Measurements from ENCODE around the gene MAPK8IP1. TPM values are rescaled to one million over a fixed set of nuclear protein-coding genes. Genes with fewer than 3 reads are reported as not detected.
A peak's percentile ranks its signal among the peaks of the same experiment; 100 is the strongest.
"Not testable (repeated sequence)": the region's sequence is repeated elsewhere in the genome, so short reads cannot be mapped to it uniquely, and the experiment has no call there.

MAPK8IP1 gene
- polyA plus RNA-seq (2011; rRNA removed) = 2.6 and 2.7 TPM in 2 replicates
- polyA plus RNA-seq (2012; cell fraction: cytosol; rRNA removed) = 4.6 and 6.8 TPM in 2 replicates
- polyA plus RNA-seq (2012; cell fraction: nucleus; rRNA removed) = 7.0 and 12.5 TPM in 2 replicates
- 5.4 to 5.8 TPM (median 5.7 TPM) in 3 replicates for polyA plus RNA-seq (2017; fragmentation: RNase III; extraction: RNeasy Plus Mini Kit Qiagen cat#74134 plus additional on column Dnase treatment)
- 5.4 and 6.4 TPM in 2 replicates for polyA minus RNA-seq (2011; rRNA and poly(A)+ RNA removed)

- POLR2A ChIA-PET = no interaction called here
- WGBS (ENCODE audit: missing lambda C conversion rate) = 41% methylated on average over 7 of the region's 73 CpGs
- H3K4me3 ChIP-seq = peak within 1 kb of the TSS; percentile 59
- peaks cover 18% of the 10 kb centered on the region for H3K4me1 ChIP-seq
- ATAC-seq (peak; percentile 60 to 75), FAIRE-seq (no peak), DNase-seq (ENCODE audit: low read depth in 1 of 2, low spot score in 1 of 2) (peak in 1 of 2 experiments; percentile 27)
- H3K27ac ChIP-seq = peak within 1 kb of the TSS in 1 of 2 experiments; percentile 52; a peak in 2 of 6 replicates
- TF ChIP-seq MYC (IDR thresholded peaks at IDR 0.05; ENCODE audit: borderline replicate concordance, low read length) (no peak), REST (IDR thresholded peaks at IDR 0.05) (peak; percentile 90), FOXS1 (CRISPR knock-in tag; IDR thresholded peaks at IDR 0.05) (0 out of 2 replicates have a peak, but pooled peaks have one; percentile 29), EHMT2 (IDR thresholded peaks at IDR 0.05; ENCODE audit: low read depth) (peak; percentile 82)
- CTCF ChIA-PET = interaction anchor here (5.6 kb wide), 1 partner anchor 13 kb away, joined by 39 read pairs; no protein-coding TSS in a partner anchor
- no peaks in the 10 kb centered on the region for H3K9me3 ChIP-seq
- peak within 1 kb of the TSS; percentile 76 for H3K4me2 ChIP-seq
Observed at GRCh38 chr11:45885274-45885920, at the start of gene MAPK8IP1. MAPK8IP1 (plus strand) TSS chr11:45885651; CDS start chr11:45885821, 170 bp downstream.

- no peak for FAIRE-seq
- no peak for ATAC-seq
- H3K9me3 ChIP-seq = no peaks in the 10 kb centered on the region
- no peak overlapping the region for H3K4me3 ChIP-seq
- ChIA-PET CTCF (no interaction called here), POLR2A (no interaction called here)
- TF ChIP-seq HMGXB4 (CRISPR knock-in tag; IDR thresholded peaks at IDR 0.05; ENCODE audit: borderline replicate concordance) = no peak
- no peak for TF ChIP-seq CBX8 (IDR thresholded peaks at IDR 0.05)
- no peak for TF ChIP-seq POLR2AphosphoS2 (conservative IDR thresholded peaks at IDR 0.05; ENCODE audit: low read length)
- TF ChIP-seq ZNF302 (CRISPR knock-in tag; IDR thresholded peaks at IDR 0.05) = no peak
- no peak for TF ChIP-seq ZC3H11A (IDR thresholded peaks at IDR 0.05)
- 57% methylated on average over 6 of the region's 6 CpGs for WGBS (ENCODE audit: missing lambda C conversion rate)
- no peak overlapping the region for H3K4me2 ChIP-seq
- no peak for DNase-seq (ENCODE audit: low read depth in 1 of 2, low spot score in 1 of 2)
- H3K27ac ChIP-seq = no peak overlapping the region
- H3K4me1 ChIP-seq = peaks cover 7% of the 10 kb centered on the region
Observed at GRCh38 chr11:45839204-45839603, 46.2 kb upstream of the MAPK8IP1 start.

- ATAC-seq; CTCF ChIA-PET; FAIRE-seq; H3K4me3 ChIP-seq; POLR2A ChIA-PET; H3K9me3 ChIP-seq; H3K4me1 ChIP-seq; H3K27ac ChIP-seq; DNase-seq (ENCODE audit: low read depth in 1 of 2, low spot score in 1 of 2); H3K4me2 ChIP-seq: not testable (repeated sequence)
- WGBS (ENCODE audit: missing lambda C conversion rate) = 77% methylated on average over 13 of the region's 13 CpGs
Observed at GRCh38 chr11:45840251-45840650, 45.2 kb upstream of the MAPK8IP1 start.

- POLR2A ChIA-PET = no interaction called here
- no peak for FAIRE-seq
- H3K27ac ChIP-seq = no peak overlapping the region; a peak in 1 of 6 replicates
- peak; percentile 64; the same call in 2 of the 3 replicates for TF ChIP-seq SMC3 (IDR thresholded peaks at IDR 0.05)
- TF ChIP-seq RAD21 (conservative IDR thresholded peaks at IDR 0.05 in 1 of 2, IDR thresholded peaks at IDR 0.05 in 1 of 2) = peak; percentile 52 to 59; a peak in 4 of 5 replicates
- TF ChIP-seq BCL3 (IDR thresholded peaks at IDR 0.05) = no peak
- TF ChIP-seq MYC (IDR thresholded peaks at IDR 0.05; ENCODE audit: borderline replicate concordance, low read length) = peak; percentile 44; the same call in 1 of the 2 replicates
- TF ChIP-seq HOXA7 (CRISPR knock-in tag; IDR thresholded peaks at IDR 0.05) = 0 out of 2 replicates have a peak, but pooled peaks have one; percentile 34
- 0 out of 2 replicates have a peak, but pooled peaks have one; percentile 68 for TF ChIP-seq RFX5 (IDR thresholded peaks at IDR 0.05)
- TF ChIP-seq ZSCAN20 (CRISPR knock-in tag; IDR thresholded peaks at IDR 0.05) = no peak
- no peak for TF ChIP-seq KDM5A (IDR thresholded peaks at IDR 0.05)
- no peak for TF ChIP-seq MAZ (IDR thresholded peaks at IDR 0.05; ENCODE audit: borderline replicate concordance, low read depth, low read length)
- TF ChIP-seq SREBF2 (IDR thresholded peaks at IDR 0.05) = no peak
Observed at GRCh38 chr11:45843158-45843924, 42.1 kb upstream of the MAPK8IP1 start.

More at GRCh38 chr11:45843158-45843924, 42.1 kb upstream of the MAPK8IP1 start:
- ATAC-seq (peak; percentile 61 to 73), DNase-seq (ENCODE audit: low read depth in 1 of 2, low spot score in 1 of 2) (peak; percentile 88 to 91)
- CTCF ChIA-PET = interaction anchor here (0.6 to 3.9 kb wide), 34 partner anchors 8 to 456 kb away, joined by 3 to 32 read pairs (median 4); no protein-coding TSS in a partner anchor
- H3K4me3 ChIP-seq = peak overlapping the region; percentile 32; the same call in 2 of the 3 replicates
- no peaks in the 10 kb centered on the region for H3K9me3 ChIP-seq
- peak overlapping the region; percentile 96 for H3K4me2 ChIP-seq
- 3% methylated on average over 22 of the region's 22 CpGs for WGBS (ENCODE audit: missing lambda C conversion rate)
- H3K4me1 ChIP-seq = peaks cover 15% of the 10 kb centered on the region

All from A549 (cell line).